NCI-H1417 treated with DMSO at 0.1 percent for 48 hours (cell line): ENCODE measurements around the gene EPAS1.

Source experiments
- DNase-seq: peaks from one replicate; lab custom pipeline; 2025; lab: John Stamatoyannopoulos, UW

The EPAS1 gene

DNA sequence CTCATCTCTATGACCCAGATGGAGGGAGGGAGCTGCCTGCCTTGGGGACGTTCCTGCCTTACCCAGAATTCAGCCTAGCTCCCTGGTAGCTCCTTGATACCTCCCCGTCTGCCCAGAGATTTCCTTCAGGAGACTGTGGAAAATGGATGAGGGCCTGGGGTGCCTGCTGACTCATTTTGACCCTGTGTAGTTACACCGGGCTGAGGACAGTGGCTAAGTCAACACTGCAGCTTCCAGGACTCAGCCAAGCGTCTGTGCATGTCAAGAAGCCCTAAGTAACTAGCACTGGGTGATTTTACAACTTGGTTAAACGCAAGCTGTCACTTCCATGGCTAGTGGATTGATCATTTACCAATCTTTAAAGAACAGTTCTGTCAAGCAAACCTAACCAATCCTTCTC is 23.3 kb upstream of the EPAS1 start:
- DNase-seq: no peak

GRCh38 chr2:46274586-46274985 is 22.6 kb upstream of the EPAS1 start:
- DNase-seq: no peak

DNA sequence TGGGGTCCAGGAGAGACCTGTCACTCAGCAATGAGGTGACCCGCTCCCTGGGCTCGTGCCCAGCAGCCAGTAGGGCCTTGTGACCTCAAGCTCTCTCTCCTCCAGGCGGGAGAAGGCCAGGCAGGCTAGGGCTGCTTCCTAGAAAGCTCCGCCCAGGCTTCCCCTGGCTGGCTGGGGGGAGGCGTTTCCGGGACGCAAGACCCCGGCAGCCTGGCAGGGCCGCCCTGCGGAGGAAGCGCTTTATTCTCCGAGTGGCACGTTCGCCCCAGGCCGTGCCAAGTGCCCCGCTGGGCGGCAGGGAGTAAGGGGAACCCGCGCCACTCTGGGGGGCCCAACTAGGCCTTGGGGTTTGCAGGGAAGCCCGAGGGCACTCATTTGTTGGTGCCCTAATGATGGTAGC is 21.2 kb upstream of the EPAS1 start:
- no peak for DNase-seq

DNA sequence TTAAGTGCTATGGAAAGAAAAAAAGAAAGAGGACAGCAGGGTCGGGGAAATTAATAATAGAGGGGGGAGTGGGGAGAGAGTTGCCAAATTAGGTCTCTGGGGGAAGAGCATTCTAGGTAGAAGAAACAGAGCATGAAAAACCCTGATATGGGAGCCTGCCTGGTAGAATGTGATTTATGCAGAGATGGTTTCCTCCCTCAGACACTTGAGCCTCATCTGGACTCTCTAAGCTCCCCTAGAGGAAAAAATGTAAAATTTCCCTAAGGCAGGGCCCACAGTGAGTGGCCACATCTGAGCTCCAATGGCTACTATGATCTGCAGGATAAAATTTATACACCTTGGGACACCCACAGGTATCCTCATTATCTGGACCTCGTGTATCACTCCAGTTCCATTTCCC is 20.6 kb upstream of the EPAS1 start:
- DNase-seq: no peak

DNA sequence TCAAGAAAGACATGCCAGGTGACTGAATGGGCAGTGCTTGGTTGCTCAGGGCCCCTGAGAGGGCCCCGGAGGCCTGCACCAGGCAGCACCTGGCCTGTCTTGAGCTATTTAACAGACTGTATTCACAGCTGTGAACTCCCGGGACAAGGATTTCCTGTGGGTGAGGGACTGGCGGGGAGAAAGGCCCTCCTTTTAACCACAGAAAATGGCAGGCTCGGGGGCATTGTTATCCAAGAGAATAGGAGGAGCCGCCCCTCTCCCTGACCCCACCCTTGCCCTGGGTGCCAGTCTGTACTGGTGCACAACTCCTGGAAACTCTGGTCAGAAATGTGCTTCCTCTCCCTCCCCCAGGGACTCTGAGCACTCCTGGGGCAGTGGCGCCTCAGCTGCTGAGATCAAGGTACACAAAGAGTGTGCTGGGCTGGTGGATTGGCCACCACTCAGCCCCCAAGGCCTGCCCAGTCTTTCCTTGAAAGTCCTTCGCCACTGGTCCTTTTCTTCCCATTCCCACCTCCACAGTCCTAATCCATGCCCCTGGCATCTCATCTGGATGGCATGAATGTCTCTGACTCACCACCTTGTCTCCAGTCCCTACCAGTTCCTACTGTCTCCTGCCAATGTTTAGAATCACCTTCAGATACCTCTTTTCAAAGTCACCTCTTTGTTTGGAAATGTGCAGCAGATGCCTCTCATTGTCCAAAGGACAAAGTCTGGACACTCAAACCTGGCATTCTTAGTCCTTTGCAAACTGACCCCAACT is 19.6 kb upstream of the EPAS1 start:
- DNase-seq: no peak

DNA sequence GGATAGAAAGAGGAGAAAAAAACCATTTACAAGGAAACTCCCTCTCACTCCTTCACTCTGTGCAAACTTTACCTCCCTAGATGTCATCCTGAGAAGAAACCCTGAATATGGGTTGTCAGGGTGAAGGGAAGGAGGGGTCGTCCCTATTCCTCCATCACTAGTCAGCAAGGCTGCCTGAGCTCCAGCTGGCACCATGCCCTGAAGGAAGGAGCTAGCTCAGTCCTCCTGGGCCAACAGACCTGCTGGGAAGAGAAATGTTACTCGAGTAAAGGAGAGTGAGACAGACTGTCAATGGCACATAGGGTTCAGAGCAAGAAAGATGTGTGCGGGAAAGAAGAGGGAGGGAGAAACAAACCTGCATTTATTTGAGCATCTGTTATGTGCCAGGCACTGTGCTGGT is 18.3 kb upstream of the EPAS1 start:
- no peak for DNase-seq

DNA sequence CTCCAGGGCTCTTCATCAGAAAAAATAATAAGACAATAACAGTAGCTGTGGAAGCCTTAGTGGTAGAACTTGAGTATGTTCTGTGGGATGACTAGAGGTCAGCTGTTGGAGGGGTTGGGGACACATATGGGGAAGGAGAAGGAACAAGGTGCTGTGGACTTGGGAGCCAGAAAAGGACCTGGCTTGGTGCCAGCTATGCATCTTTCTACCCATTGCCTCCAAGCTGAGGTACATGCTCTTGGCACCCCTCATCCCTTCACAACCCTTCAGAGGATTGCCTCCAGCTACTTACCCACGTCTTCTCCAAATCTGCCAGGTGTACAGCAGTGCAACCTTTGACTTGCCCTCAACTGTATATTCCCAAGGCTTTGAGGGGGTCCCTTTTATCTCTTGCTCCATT is 15.3 kb upstream of the EPAS1 start:
- DNase-seq: no peak

- no peak for DNase-seq
Observed at GRCh38 chr2:46283693-46284092, 13.5 kb upstream of the EPAS1 start.

DNA sequence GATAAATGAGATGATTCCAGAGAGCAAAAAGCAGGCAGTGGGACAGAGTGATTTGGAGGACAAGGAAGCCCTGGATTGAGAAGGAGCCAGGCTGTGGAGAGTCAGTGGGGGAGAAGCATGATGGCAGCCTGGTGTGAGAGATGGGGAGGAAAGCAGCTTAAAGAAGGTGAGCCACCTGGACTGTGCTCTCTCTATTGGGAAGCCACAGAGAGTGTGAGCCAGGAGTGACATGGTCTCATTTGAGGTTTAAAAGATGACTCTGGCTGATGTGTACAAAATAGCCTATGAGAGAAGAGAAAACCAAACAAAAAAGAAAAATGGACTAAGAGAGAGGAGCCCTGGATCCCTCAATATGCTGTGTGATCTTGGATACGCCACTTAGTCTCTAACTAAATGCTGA is 12.9 kb upstream of the EPAS1 start:
- DNase-seq: no peak

- no peak for DNase-seq
Observed at GRCh38 chr2:46284796-46285195, 12.4 kb upstream of the EPAS1 start.

DNA sequence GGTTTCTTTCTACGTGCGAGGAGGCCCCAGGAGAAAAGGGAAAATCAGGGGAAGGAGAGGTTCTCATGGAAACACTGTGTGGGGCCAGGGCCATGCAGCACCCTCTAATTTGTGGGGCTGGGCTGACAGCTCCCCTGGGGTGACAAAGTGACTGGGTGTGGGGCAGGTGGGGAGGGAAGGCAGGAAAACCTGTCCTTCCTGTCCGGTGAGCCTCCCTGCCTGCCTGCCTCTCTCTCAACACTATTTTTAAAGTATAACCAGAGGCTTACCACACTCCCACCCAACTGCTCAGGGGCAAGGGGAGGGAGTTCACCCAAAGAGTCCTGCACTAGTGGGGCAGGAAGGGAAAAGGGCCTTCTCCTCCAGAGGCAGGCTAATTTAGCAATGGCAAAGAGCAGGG is 10.5 kb upstream of the EPAS1 start:
- no peak for DNase-seq

DNA sequence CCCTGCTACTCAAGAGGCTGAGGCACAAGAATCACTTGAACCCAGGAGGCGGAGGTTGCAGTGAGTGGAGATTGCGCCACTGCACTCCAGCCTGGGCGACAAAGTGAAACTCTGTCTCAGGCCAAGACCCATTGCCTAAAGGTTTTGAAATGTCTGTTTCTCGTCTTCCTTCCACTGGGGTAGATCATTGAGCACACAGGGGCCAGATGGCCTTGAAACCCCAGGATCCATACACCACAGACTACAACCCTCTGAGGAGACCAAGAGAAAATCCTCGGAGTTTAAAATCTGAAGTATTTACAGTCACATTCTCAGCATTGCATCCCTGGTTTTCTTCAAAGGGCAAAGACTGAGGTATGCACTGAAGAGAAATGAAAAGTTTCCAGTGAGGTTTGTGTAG is 7.1 kb upstream of the EPAS1 start:
- DNase-seq: no peak

GRCh38 chr2:46293466-46293865 is 3.7 kb upstream of the EPAS1 start:
- no peak for DNase-seq

GRCh38 chr2:46294176-46294836 is 2.9 kb upstream of the EPAS1 start:
- DNase-seq: no peak

GRCh38 chr2:46296216-46296839 is 879 bp upstream of the EPAS1 start:
- DNase-seq: no peak

DNA sequence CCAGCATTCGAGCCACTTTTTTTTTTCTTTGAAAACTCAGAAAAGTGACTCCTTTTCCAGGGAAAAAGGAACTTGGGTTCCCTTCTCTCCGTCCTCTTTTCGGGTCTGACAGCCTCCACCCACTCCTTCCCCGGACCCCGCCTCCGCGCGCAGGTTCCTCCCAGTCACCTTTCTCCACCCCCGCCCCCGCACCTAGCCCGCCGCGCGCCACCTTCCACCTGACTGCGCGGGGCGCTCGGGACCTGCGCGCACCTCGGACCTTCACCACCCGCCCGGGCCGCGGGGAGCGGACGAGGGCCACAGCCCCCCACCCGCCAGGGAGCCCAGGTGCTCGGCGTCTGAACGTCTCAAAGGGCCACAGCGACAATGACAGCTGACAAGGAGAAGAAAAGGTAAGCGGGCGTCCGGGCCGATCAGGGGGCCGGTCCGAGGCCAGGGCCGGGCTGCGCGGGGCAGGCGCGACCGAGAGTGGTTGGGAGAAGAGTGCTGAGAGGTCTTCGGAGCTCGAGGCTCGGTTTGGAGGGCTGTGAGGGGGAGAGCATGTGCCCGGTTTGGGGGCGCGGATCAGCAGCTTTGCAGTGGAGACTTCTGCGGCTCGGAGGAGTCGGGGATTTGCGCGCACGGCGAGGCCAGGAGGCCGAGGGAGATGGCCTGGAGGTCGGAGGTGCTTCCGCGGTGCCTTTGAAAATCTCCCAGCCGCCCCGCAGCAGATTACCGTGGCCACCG is 502 bp downstream of the EPAS1 start:
- DNase-seq: no peak

- no peak for DNase-seq
Observed at GRCh38 chr2:46298272-46298521, 990 bp downstream of the EPAS1 start.

- DNase-seq: no peak
Observed at GRCh38 chr2:46298522-46299353, 1.5 kb downstream of the EPAS1 start.

- DNase-seq: no peak
Observed at GRCh38 chr2:46299365-46300263, 2.4 kb downstream of the EPAS1 start.

GRCh38 chr2:46300406-46300832 is 3.2 kb downstream of the EPAS1 start:
- DNase-seq: no peak
